ENCODE results near the gene MIS18A.

DNA sequence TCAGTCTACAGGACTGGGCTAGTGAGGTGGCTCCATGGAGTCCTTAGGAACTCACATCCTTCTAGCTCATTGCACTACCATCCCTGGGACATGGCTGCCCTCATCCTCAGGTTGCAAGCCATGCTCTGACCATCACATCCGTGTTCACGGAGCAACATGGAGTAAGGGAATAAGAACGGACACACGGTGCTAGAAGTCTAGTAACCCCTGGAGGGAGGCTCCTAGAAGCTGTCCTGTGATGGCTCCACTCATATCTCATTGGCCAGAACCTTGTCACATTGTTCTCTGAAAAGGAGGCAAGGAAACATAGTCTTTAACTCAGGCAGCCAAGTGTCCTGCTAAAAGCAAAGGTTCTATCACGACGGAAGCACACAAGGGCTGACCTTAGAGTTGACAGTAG, 23.7 kb upstream of the MIS18A start:
- TF ChIP-seq CTCF (IDR thresholded peaks at IDR 0.05; ENCODE audit: insufficient read depth, low read length, poor library complexity, severe bottlenecking) (no peak), EZH2phosphoT487 (conservative IDR thresholded peaks at IDR 0.05; ENCODE audit: low read length) (no peak)

Data from SU-DHL-6 (cell line).